Activated T-cell treated with anti-CD3 and anti-CD28 coated beads, Interleukin-2, amount 50 U/mL, for 4 hours (primary cell): ENCODE results near the gene RNF121. TPM values are rescaled to one million over a fixed set of nuclear protein-coding genes. Genes with fewer than 3 reads are reported as not detected.

Experiments used
- ATAC-seq, 2 donors: fragments of 200-7000 bp; cut with Tn5 transposase; one replicate each; pipeline ENCODE4 v1.10.0; 2021
- DNase-seq: peaks from one replicate; pipeline ENCODE4 v3.0.0-alpha.2; 2020
- H3K27me3 Mint-ChIP-seq: one replicate; pipeline ENCODE4 v1.8.0; 2021; ENCODE audit warnings: low read depth, mixed read lengths
- H3K36me3 Mint-ChIP-seq: one replicate; pipeline ENCODE4 v1.8.0; 2022; ENCODE audit warnings: mixed read lengths; ENCODE audit not compliant: insufficient read depth
- H3K4me1 Mint-ChIP-seq: one replicate; pipeline ENCODE4 v1.8.0; 2021; ENCODE audit warnings: low read depth, mixed read lengths
- H3K4me3 Mint-ChIP-seq: one replicate; pipeline ENCODE4 v1.8.0; 2021; ENCODE audit warnings: mild to moderate bottlenecking, moderate library complexity, mixed read lengths
- H3K9me3 Mint-ChIP-seq: one replicate; pipeline ENCODE4 v1.8.0; 2021; ENCODE audit warnings: mixed read lengths
- total RNA-seq, 3 donors: library from RNA; stranded (reverse); gene quantifications; one replicate each; pipeline ENCODE4 v1.2.1, GENCODE V29; 2021

RNF121 gene
- total RNA-seq, 3 donors from 2014 or later: 38.3 to 46.0 (median 43.0) TPM

DNA sequence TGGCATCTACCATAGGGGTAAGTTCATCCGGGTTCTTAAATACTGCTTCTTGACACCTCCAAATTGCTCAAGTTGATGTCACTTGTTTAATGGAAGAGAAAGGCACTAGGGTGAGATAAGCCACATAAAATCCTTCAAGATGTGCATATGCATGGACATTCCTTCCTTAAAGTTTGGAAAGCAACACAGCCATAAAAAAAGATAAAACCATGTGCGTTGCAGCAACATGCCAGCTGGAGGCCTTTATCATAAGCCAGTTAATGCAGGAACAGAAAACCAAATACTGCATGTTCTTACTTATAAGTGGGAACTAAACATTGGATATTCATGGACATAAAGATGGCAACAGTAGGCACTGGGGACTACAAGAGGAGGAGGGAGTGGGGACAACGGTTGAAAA lies 61.9 kb downstream of the RNF121 start:
- peaks cover 19% of the 10 kb centered on the region for H3K36me3 Mint-ChIP-seq
- DNase-seq: no peak
- H3K9me3 Mint-ChIP-seq: no peaks in the 10 kb centered on the region
- ATAC-seq: no peak
- H3K4me3 Mint-ChIP-seq: no peak overlapping the region
- peaks cover 10% of the 10 kb centered on the region for H3K4me1 Mint-ChIP-seq
- H3K27me3 Mint-ChIP-seq: no peaks in the 10 kb centered on the region

DNA sequence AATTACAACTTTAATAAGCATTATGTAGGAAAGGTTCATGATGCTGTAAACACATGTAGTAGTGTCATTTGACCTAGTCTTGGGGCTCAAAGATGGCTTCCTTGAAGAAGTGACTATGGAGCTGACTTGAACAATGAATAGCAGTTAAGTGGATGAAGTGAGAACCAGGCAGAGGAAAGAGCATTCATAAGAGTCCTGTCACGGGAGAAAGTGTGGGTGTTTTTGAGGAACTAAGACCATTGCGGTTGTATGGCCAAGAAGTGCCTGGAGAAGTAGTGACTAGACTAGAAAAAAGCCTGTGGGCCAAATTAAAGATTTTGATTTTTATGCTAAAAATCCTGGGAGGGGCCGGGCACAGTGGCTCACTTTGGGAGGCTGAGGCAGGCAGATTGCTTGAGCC lies 62.6 kb downstream of the RNF121 start:
- DNase-seq (no peak), ATAC-seq (no peak)
- Mint-ChIP-seq H3K9me3 (no peaks in the 10 kb centered on the region), H3K4me1 (peaks cover 6% of the 10 kb centered on the region), H3K36me3 (peaks cover 16% of the 10 kb centered on the region), H3K4me3 (no peak overlapping the region), H3K27me3 (no peaks in the 10 kb centered on the region)

DNA sequence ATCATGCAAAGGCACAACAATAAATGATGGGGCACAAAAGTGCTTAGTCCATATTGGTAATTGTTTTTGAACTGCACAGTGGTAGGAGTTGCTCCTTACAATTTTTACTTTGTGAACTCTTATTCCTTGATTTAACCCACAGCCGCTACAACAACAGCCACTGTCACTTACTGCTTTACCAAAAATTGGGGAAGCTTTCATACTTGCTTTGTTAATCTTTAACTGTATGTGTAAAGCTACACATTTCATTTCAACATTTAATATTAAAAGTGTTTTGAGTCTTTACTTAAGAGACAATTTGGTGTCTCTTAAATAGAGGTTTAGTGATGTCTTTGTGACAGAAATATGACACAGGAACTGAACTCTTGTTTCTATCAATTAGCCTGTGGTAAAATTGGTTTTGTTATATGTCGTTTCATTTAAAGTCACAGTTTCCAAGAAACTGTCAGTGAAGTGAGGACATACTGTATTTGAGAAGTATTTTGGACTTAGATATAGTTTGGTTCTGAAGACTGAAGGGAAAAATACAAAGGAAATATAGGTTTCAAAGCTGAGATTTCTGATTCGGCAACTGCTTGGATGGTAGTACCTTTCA lies 63.4 kb downstream of the RNF121 start:
- Mint-ChIP-seq H3K9me3 (no peaks in the 10 kb centered on the region), H3K27me3 (no peaks in the 10 kb centered on the region), H3K4me3 (no peak overlapping the region), H3K36me3 (peaks cover 15% of the 10 kb centered on the region), H3K4me1 (peaks cover 6% of the 10 kb centered on the region)
- ATAC-seq (no peak), DNase-seq (no peak)

DNA sequence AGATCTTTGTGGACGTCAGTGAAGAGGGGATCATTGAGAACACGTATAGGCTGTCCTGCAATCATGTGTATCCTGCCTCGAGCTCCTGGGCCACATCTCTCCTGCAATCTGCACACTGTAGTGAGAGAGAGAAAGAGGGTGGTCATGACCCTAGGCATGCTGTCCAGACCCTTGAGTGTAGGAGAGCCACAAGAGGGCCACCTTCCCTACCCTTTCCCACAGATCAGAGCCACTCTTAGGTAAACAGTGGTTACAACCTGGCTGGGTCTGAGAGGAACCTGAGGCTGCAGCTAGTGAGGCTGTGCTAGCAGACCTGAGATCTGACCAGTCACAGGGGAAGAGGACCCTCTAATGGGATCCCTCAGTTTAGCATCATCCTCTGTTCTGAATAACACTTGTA lies 65.9 kb downstream of the RNF121 start:
- no peak for DNase-seq
- Mint-ChIP-seq H3K9me3 (no peaks in the 10 kb centered on the region), H3K27me3 (no peaks in the 10 kb centered on the region), H3K4me1 (peaks cover 24% of the 10 kb centered on the region), H3K4me3 (no peak overlapping the region), H3K36me3 (peaks cover 16% of the 10 kb centered on the region)
- no peak for ATAC-seq

DNA sequence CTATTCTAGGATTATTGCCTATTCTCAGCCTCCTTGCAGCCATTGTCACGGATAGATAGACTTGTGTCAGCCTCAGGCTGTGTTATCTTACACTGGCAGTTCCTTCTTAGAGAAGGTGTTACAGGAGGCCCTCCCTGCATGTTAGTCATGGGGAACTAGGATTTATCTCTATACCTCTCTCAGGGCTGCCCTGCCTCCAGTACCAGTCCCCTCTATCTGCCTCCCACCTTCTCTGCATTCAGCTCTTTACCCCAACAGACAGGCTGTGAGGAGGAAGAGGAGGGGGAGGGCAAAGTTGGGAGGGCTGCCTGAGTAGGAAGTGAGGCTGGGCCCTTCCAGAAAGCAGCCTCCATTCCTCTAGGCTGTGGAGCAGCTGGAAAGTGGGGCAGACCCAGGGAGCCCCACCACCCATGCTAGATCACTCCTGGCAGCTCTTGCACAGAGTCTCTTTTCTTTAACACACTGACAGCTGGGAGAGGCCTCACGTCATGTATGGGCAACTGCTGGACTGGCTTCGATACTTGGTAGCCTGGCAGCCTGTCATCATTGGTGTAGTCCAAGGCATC lies 67.0 kb downstream of the RNF121 start:
- H3K4me1 Mint-ChIP-seq: peaks cover 34% of the 10 kb centered on the region
- ATAC-seq: no peak
- no peaks in the 10 kb centered on the region for H3K9me3 Mint-ChIP-seq
- no peak for DNase-seq
- H3K27me3 Mint-ChIP-seq: no peaks in the 10 kb centered on the region
- H3K36me3 Mint-ChIP-seq: peaks cover 11% of the 10 kb centered on the region
- no peak overlapping the region for H3K4me3 Mint-ChIP-seq

DNA sequence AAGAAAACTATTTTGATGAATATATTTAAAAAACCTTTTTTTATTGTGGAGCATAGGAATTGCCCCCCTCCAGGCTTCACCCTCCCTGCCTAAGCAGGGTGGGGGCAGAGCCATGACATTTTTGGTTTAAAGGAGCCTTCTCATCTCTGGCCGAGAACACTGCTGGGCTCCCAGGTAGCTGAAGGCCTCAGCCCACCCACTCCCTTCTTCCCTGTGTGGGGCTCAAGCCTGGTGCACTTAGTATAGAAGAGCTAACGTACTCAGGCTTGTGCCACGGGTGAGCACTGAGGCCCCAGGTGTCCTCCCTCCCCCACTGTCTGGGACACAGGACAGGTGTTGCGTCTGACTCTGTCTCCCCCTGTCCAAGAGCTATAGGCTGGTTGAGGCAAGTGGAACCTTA lies 67.7 kb downstream of the RNF121 start:
- Mint-ChIP-seq H3K4me1 (peaks cover 33% of the 10 kb centered on the region), H3K9me3 (no peaks in the 10 kb centered on the region), H3K27me3 (no peaks in the 10 kb centered on the region), H3K36me3 (peaks cover 9% of the 10 kb centered on the region), H3K4me3 (no peak overlapping the region)
- ATAC-seq: no peak
- no peak for DNase-seq

DNA sequence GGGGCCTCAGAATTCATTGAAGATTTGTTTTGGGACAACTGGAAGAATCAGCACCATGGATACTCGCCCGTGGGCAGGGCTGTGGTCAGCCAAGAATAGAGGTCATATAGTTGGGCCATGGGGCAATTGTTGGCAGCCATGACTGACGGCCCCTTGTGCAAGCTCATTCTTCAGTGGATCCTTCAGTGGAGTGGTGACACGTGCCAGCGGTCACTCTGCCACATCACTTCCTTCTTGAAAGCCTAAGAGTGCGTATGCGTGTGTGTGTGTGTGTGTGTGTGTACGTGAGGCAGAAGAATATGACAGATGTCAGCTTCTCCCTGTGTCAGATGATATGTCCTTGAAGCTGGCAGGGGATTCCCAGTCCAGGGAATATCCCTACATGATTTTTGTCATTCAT lies 68.1 kb downstream of the RNF121 start:
- Mint-ChIP-seq H3K27me3 (no peaks in the 10 kb centered on the region), H3K36me3 (peaks cover 11% of the 10 kb centered on the region), H3K4me1 (peaks cover 34% of the 10 kb centered on the region), H3K4me3 (peak overlapping the region; percentile 26), H3K9me3 (no peaks in the 10 kb centered on the region)
- DNase-seq (no peak), ATAC-seq (no peak)

DNA sequence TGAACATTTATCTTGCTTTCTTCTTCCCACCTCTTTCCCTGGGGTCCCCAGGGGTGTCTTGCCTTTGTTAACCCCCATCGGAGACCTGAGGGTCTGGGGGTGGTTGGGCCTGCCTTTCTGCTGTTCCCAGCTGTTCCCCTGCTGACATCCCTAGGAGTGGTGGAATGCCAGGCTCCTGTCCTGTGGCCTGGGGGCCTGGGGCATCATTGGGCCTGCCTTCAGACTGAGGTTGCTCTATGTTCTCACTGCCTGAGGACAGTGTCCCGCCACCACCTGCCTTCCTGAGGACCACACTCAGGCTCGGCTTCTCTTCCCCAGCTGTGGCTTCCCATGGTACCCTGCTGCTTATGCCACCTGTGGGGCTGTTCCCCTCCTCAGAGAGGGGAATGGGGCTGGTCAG lies 68.7 kb downstream of the RNF121 start:
- no peaks in the 10 kb centered on the region for H3K9me3 Mint-ChIP-seq
- H3K27me3 Mint-ChIP-seq: no peaks in the 10 kb centered on the region
- peaks cover 16% of the 10 kb centered on the region for H3K36me3 Mint-ChIP-seq
- no peak for DNase-seq
- no peak for ATAC-seq
- H3K4me3 Mint-ChIP-seq: no peak overlapping the region
- peaks cover 34% of the 10 kb centered on the region for H3K4me1 Mint-ChIP-seq

DNA sequence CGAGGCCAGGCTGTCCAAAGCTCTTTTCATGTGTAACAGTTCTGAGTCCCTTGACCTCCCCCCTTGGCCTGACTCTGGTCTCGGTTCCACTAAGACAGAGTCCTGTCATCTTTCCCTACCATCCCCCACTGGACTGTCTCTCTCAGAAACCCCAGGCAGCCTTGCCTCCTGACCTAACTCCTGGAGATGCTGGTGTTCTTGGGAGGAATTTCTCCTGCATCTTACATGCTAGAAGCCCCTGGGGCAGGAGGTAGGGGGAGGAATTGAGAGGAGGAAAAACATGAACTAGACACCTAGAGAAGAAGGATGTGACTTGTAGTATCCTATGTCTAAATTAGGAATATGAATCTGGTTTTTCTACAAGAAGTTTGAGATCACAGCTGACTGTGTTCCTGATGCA lies 69.2 kb downstream of the RNF121 start:
- DNase-seq: no peak
- H3K4me1 Mint-ChIP-seq: peaks cover 35% of the 10 kb centered on the region
- peak overlapping the region; percentile 72 for H3K4me3 Mint-ChIP-seq
- H3K27me3 Mint-ChIP-seq: no peaks in the 10 kb centered on the region
- no peaks in the 10 kb centered on the region for H3K9me3 Mint-ChIP-seq
- ATAC-seq: no peak
- peaks cover 18% of the 10 kb centered on the region for H3K36me3 Mint-ChIP-seq

DNA sequence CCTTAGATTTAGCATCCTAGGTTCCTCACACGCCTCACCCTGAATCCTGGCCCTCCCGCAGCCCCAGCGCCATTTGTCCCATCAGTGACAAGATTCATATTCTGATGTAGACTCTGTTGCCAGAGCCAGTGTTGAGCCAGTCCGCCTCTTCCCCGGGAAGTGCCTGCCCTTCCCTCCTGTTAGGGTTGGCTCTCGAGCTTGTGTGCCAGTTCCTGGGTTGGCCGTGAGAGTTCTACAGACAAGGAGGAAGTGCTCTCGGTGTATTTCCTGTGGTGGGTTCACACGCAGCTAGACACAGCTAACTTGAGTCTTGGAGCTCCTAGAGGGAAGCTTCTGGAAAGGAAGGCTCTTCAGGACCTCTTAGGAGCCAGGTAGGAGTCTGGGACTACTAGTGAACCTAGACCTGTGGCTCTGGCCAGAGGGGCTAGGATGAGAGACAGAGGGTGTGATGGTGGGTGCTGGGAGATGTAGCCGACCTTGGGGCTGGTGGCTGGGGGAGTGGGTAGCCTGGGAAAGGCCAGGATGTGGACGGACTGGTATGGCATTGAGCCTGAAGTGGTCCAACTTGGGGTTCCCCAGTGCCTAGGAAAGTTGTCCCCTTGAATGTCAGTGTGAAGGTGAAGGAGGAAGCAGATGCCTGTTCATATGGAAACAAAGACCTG lies 69.9 kb downstream of the RNF121 start, which contains the start of gene IL18BP:
Gene IL18BP, plus strand, starts transcription at position 261 of the 662 bp plus-strand sequence. CDS start 1,076 bp downstream, outside the sequence.
- H3K36me3 Mint-ChIP-seq: peaks cover 25% of the 10 kb centered on the region
- peaks cover 33% of the 10 kb centered on the region for H3K4me1 Mint-ChIP-seq
- H3K27me3 Mint-ChIP-seq: no peaks in the 10 kb centered on the region
- DNase-seq (no peak), ATAC-seq (peak; percentile 47 to 64)
- peak within 1 kb of the TSS; percentile 72 for H3K4me3 Mint-ChIP-seq
- H3K9me3 Mint-ChIP-seq: no peaks in the 10 kb centered on the region

DNA sequence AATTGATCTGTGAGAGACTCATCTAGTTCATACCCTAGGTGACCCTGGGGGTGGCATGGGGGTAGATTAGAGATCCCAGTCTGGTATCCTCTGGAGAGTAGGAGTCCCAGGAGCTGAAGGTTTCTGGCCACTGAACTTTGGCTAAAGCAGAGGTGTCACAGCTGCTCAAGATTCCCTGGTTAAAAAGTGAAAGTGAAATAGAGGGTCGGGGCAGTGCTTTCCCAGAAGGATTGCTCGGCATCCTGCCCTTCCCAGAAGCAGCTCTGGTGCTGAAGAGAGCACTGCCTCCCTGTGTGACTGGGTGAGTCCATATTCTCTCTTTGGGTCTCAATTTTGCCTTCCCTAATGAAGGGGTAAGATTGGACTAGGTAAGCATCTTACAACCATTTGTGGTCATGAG lies 70.5 kb downstream of the RNF121 start:
- Mint-ChIP-seq H3K27me3 (no peaks in the 10 kb centered on the region), H3K4me1 (peaks cover 33% of the 10 kb centered on the region), H3K36me3 (peaks cover 29% of the 10 kb centered on the region), H3K9me3 (no peaks in the 10 kb centered on the region), H3K4me3 (peak overlapping the region; percentile 72)
- ATAC-seq (no peak), DNase-seq (no peak)

DNA sequence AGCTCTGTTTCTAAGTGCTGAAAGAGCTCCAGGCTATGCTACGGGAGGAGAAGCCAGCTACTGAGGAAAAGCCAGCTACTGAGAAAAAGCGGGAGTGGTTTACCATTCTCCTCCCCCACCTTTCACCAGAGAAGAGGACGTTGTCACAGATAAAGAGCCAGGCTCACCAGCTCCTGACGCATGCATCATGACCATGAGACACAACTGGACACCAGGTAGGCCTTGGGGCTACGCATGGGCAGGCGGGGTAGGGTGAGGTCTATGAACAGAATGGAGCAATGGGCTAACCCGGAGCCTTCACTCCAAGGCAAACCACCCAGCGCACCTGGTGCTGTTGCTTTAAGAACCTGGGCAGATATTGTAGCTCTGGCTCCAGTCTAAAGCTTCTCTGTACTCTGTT lies 71.0 kb downstream of the RNF121 start:
- DNase-seq: no peak
- H3K9me3 Mint-ChIP-seq: no peaks in the 10 kb centered on the region
- H3K4me3 Mint-ChIP-seq: peak overlapping the region; percentile 72
- no peak for ATAC-seq
- no peaks in the 10 kb centered on the region for H3K27me3 Mint-ChIP-seq
- peaks cover 29% of the 10 kb centered on the region for H3K36me3 Mint-ChIP-seq
- H3K4me1 Mint-ChIP-seq: peaks cover 33% of the 10 kb centered on the region

DNA sequence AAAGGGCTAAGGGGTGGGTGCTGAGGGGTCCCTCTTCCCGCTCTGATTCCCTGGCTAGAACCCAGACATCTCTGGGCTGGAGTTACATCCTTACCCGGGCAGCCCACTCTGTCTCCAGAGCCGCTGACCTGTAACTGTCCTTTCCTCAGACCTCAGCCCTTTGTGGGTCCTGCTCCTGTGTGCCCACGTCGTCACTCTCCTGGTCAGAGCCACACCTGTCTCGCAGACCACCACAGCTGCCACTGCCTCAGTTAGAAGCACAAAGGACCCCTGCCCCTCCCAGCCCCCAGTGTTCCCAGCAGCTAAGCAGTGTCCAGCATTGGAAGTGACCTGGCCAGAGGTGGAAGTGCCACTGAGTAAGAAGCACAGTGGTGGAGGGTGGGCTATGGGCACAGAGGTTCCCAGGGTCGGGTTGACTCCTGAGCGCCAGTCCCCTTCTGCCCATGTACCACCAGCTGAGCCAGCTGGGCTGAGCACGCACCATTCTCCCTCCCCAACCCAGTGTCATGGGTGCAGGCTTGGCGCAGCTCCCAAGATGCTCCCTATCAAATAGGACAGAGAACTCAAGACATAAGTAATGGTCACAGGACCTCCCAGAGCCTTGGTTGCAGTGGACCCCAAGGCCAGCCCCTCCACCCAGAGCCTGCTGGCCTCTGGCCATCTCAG lies 71.5 kb downstream of the RNF121 start:
- H3K4me1 Mint-ChIP-seq: peaks cover 33% of the 10 kb centered on the region
- H3K27me3 Mint-ChIP-seq: no peaks in the 10 kb centered on the region
- H3K36me3 Mint-ChIP-seq: peaks cover 29% of the 10 kb centered on the region
- no peak for DNase-seq
- peak overlapping the region; percentile 29 for H3K4me3 Mint-ChIP-seq
- no peak for ATAC-seq
- H3K9me3 Mint-ChIP-seq: no peaks in the 10 kb centered on the region

DNA sequence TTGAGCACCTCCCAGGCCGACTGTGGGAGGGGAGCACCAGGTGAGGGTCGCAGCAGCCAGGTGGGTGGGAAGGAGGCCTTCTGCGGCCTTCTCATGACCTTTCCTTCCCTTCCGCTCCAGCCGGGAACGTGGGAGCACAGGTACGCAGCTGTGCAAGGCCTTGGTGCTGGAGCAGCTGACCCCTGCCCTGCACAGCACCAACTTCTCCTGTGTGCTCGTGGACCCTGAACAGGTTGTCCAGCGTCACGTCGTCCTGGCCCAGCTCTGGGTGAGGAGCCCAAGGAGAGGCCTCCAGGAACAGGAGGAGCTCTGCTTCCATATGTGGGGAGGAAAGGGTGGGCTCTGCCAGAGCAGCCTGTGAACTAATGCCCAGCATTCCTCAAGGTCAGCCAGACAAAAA lies 72.4 kb downstream of the RNF121 start:
- Mint-ChIP-seq H3K9me3 (no peaks in the 10 kb centered on the region), H3K4me1 (peaks cover 33% of the 10 kb centered on the region), H3K27me3 (no peaks in the 10 kb centered on the region), H3K36me3 (peaks cover 34% of the 10 kb centered on the region), H3K4me3 (no peak overlapping the region)
- ATAC-seq: no peak
- DNase-seq: no peak
